Measurements from ENCODE around the gene RTCA. TPM values are rescaled to one million over a fixed set of nuclear protein-coding genes. Genes with fewer than 3 reads are reported as not detected.
"Not testable (repeated sequence)": the region's sequence is repeated elsewhere in the genome, so short reads cannot be mapped to it uniquely, and the experiment has no call there.

Gene RTCA
- total RNA-seq, 1 donor from 2014 or later, result 29.6 TPM

DNA sequence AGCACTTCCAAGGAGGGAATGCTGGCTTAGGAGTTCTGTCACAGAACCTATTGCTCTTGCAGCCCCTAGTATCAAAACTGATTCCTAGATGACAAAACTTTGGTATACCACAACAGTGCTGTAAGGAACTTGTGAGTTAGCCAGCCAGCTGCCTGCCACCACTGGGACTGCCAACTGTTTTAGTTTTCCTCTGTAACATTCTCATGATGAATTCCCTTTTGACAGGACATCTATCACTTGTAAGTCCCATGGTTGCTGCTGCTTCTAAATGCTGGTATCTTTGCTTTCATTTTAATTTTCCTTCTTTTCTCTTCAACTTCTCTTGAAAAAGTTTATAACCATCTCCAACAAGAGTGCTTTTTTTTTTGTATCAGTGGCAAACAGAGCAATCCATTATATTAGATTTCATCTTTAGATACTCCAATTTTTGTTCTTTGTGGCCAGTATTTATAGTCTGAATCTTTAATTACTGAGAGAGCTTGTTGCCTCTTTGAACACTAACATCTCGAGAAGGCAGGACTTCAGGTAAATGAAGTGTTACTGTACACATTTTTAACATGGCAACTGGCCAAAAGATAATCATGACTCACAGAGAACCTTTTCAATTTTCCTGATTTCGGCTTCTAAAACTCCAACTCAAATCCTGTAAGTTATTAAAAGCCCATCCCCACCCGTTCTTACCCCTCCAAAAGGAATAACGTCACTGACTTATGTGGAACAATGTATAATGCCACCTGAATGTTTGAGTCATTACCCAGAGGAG, 36.2 kb upstream of the RTCA start:
- no peak for DNase-seq (ENCODE audit: low read depth, low spot score)
- Mint-ChIP-seq H3K27me3 (ENCODE audit: low read depth) (no peaks in the 10 kb centered on the region), H3K9me3 (no peaks in the 10 kb centered on the region), H3K36me3 (ENCODE audit: low read depth) (peaks cover 3% of the 10 kb centered on the region), H3K4me1 (no peaks in the 10 kb centered on the region), H3K27ac (ENCODE audit: unreplicated experiment) (no peak overlapping the region), H3K4me3 (no peak overlapping the region)
- TF ChIP-seq, protein P1, sequence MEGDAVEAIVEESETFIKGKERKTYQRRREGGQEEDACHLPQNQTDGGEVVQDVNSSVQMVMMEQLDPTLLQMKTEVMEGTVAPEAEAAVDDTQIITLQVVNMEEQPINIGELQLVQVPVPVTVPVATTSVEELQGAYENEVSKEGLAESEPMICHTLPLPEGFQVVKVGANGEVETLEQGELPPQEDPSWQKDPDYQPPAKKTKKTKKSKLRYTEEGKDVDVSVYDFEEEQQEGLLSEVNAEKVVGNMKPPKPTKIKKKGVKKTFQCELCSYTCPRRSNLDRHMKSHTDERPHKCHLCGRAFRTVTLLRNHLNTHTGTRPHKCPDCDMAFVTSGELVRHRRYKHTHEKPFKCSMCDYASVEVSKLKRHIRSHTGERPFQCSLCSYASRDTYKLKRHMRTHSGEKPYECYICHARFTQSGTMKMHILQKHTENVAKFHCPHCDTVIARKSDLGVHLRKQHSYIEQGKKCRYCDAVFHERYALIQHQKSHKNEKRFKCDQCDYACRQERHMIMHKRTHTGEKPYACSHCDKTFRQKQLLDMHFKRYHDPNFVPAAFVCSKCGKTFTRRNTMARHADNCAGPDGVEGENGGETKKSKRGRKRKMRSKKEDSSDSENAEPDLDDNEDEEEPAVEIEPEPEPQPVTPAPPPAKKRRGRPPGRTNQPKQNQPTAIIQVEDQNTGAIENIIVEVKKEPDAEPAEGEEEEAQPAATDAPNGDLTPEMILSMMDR (conservative IDR thresholded peaks at IDR 0.05), result no peak

DNA sequence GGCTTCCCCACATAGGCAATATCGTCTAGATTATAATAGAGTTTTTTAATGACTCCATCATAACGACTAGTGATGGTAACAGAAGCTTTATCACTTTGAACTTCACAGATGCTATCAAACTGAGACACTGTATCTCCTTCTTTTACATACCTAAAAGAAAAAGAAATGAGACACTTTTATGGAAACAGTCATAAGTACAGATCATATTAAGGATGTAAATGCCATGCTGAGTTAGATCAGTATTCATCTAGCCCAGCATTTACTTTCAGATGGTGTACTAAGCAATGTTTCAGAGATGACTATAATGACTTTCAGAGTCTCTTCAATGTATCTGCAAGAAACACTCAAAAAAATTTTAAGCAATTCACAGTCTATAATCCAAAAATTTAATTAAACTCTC, 35.3 kb upstream of the RTCA start:
- Mint-ChIP-seq H3K4me3 (no peak overlapping the region), H3K36me3 (ENCODE audit: low read depth) (peaks cover 3% of the 10 kb centered on the region), H3K4me1 (no peaks in the 10 kb centered on the region), H3K27me3 (ENCODE audit: low read depth) (no peaks in the 10 kb centered on the region), H3K27ac (ENCODE audit: unreplicated experiment) (no peak overlapping the region), H3K9me3 (no peaks in the 10 kb centered on the region)
- DNase-seq (ENCODE audit: low read depth, low spot score), result no peak
- TF ChIP-seq, protein P1 (conservative IDR thresholded peaks at IDR 0.05), result no peak

DNA sequence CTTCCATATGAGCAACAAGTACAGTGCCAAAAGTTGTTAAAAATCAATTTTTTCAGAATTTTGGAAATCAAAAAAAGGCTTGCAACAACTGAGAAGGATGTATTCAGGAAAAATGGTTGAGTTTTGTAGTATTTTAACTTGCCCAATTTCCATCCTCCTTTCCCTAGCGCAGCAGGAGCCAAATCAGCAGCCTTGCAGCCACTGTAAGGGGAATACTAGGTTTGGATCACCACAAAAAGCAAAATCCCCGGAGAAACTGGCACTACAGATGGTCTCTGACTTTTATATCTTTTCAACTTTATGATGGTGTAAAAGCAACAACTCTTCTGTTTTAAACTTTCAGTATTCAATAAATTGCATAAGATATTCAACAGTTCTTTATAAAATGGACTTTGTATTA, 34.3 kb upstream of the RTCA start:
- TF ChIP-seq, protein P1 (conservative IDR thresholded peaks at IDR 0.05), result no peak
- H3K4me3 Mint-ChIP-seq, result no peak overlapping the region
- DNase-seq (ENCODE audit: low read depth, low spot score), result no peak
- no peak overlapping the region for H3K27ac Mint-ChIP-seq (ENCODE audit: unreplicated experiment)
- no peaks in the 10 kb centered on the region for H3K4me1 Mint-ChIP-seq
- H3K27me3 Mint-ChIP-seq (ENCODE audit: low read depth), result no peaks in the 10 kb centered on the region
- H3K9me3 Mint-ChIP-seq, result no peaks in the 10 kb centered on the region
- peaks cover 3% of the 10 kb centered on the region for H3K36me3 Mint-ChIP-seq (ENCODE audit: low read depth)

DNA sequence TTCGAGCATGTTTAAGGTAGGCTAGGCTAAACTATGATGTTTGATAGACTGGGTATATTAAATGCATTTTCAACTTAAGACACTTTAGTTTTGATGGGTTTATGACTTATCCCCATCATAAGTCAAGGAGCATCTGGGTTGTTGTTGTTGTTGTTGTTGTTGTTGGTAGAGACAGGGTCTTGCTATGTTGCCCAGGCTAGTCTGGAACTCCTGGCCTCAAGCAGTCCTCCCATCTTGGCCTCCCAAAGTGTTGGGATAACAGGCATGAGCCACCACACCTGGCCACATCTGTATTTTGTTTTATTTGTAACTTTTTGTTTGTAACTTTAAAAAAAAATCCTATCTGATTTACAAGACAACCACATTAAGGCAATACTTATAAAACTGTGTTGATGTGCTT, 33.9 kb upstream of the RTCA start:
- Mint-ChIP-seq H3K36me3 (ENCODE audit: low read depth) (peaks cover 5% of the 10 kb centered on the region), H3K4me1 (no peaks in the 10 kb centered on the region), H3K4me3 (no peak overlapping the region), H3K27me3 (ENCODE audit: low read depth) (no peaks in the 10 kb centered on the region), H3K9me3 (no peaks in the 10 kb centered on the region), H3K27ac (ENCODE audit: unreplicated experiment) (no peak overlapping the region)
- DNase-seq (ENCODE audit: low read depth, low spot score), result no peak
- TF ChIP-seq, protein P1 (conservative IDR thresholded peaks at IDR 0.05), result no peak

DNA sequence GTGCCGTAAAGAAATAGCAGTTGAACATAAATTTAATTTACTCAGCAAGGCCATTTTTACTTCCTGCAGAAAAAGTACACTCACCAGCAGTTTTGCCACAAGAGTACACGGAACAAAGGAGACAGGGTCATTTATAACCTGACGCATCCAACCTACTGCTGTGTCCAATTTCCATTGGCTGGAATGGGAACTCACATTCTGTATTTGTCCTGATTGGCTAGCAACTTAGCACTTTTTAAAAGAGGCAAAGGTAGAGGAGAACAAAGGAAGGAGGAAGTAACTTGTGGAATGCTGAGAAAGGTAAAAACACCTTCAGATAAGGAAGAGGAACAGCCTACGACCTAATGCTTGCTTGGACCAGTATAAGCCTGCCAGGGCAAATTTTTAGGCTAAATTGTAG, 32.5 kb upstream of the RTCA start:
- H3K9me3 Mint-ChIP-seq; H3K4me1 Mint-ChIP-seq; H3K4me3 Mint-ChIP-seq; H3K27me3 Mint-ChIP-seq (ENCODE audit: low read depth); H3K27ac Mint-ChIP-seq (ENCODE audit: unreplicated experiment); DNase-seq (ENCODE audit: low read depth, low spot score): not testable (repeated sequence)
- H3K36me3 Mint-ChIP-seq (ENCODE audit: low read depth), result peaks cover 10% of the 10 kb centered on the region

DNA sequence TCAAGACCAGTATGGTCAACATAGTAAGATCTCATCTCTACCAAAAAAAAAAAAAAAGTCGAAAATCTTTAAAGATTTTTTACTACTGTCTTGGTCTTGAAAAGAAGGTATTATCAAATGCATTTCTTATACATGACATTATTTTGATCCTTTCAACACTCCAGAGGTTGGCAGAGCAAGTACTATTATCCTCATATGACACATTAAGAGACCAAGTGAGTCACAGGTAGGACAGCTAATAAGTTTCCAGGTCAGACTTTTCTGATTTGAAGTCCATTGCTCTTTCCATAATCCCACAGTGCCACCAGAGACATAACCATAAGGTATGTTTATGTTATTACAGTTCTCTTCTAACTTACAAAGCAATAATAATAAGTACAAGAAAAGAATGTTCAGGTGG, 31.6 kb upstream of the RTCA start:
- Mint-ChIP-seq H3K27ac (ENCODE audit: unreplicated experiment) (no peak overlapping the region), H3K4me3 (no peak overlapping the region), H3K27me3 (ENCODE audit: low read depth) (no peaks in the 10 kb centered on the region), H3K9me3 (no peaks in the 10 kb centered on the region), H3K4me1 (no peaks in the 10 kb centered on the region), H3K36me3 (ENCODE audit: low read depth) (peaks cover 12% of the 10 kb centered on the region)
- no peak for DNase-seq (ENCODE audit: low read depth, low spot score)
- TF ChIP-seq, protein P1 (conservative IDR thresholded peaks at IDR 0.05), result no peak
